Body of pancreas (tissue), 4 donors: ENCODE measurements around the gene CCDC7. TPM values are rescaled to one million over a fixed set of nuclear protein-coding genes. Genes with fewer than 3 reads are reported as not detected.
A peak's percentile ranks its signal among the peaks of the same experiment; 100 is the strongest.

Experiments used
- ATAC-seq: fragments of 150-250 bp; one replicate; pipeline ENCODE4 v1.9.1; 2016
- DNase-seq, 4 donors: peaks; one replicate each; pipeline ENCODE4 v3.0.0-alpha.2; 2019
- H3K27ac ChIP-seq, 4 donors: fragments of 200-600 bp; sonication (generic); 1 replicate in 3 of 4; 2 replicates in 1 of 4; pipeline versions ENCODE4 v1.5.1 to v1.6.1; 2016 to 2019; ENCODE audit warnings: mild to moderate bottlenecking in 1 of 4, mixed read lengths in 1 of 4, moderate library complexity in 1 of 4
- H3K27me3 ChIP-seq, 2 donors: fragments of 200-600 bp; sonication (generic); one replicate each; pipeline ENCODE4 v1.6.0; 2016; ENCODE audit warnings: mild to moderate bottlenecking in 1 of 2
- H3K36me3 ChIP-seq, 2 donors: fragments of 200-600 bp; sonication (generic); replicated peaks in 1 of 2; 2 replicates each; pipeline ENCODE4 v1.5.1; 2016; ENCODE audit warnings: low read depth in 2 of 2; ENCODE audit not compliant: insufficient read depth in 1 of 2
- H3K4me1 ChIP-seq: fragments of 200-600 bp; sonication (generic); one replicate; pipeline ENCODE4 v1.6.0; 2016
- H3K4me3 ChIP-seq, 2 donors: fragments of 200-600 bp; sonication (generic); 1 replicate in 1 of 2; 2 replicates in 1 of 2; pipeline ENCODE4 v1.5.1; 2016 to 2019
- H3K9me3 ChIP-seq, 3 donors: fragments of 200-600 bp; sonication (generic); 1 replicate in 2 of 3; 2 replicates in 1 of 3; pipeline ENCODE4 v1.5.1; 2016
- POLR2A ChIP-seq, 3 donors: fragments of 450-650 bp; IDR thresholded peaks; one replicate each; pipeline ENCODE4 v1.6.1; 2016; ENCODE audit warnings: antibody characterized with exemption in 3 of 3, mild to moderate bottlenecking in 2 of 3
- WGBS, 2 donors: methylation state at CpG; one replicate each; pipeline ENCODE4 v1.1.5; 2017; 5-methylcytosine and 5-hydroxymethylcytosine counted together
- intact Hi-C: fragments of 100-400 bp; cut with DNase I; formaldehyde crosslinking; loops from one replicate; pipeline ENCODE4 v1.15.1; 2023
- total RNA-seq, 2 donors: library from RNA; depleted of rRNA; stranded (reverse); fragments of >200 nt; gene quantifications; one replicate each; pipeline ENCODE4 v1.1.0, GENCODE V29; 2016
- TF ChIP-seq, protein P1 (sequence below), 7 experiments: fragments of 450-650 bp in 4 of 7; fragments of 200-600 bp in 3 of 7; sonication (generic) in 3 of 7; IDR thresholded peaks; one replicate each; pipeline ENCODE4 v1.5.1; 2016 to 2019; ENCODE audit warnings: antibody characterized with exemption in 7 of 7

CCDC7 gene
- total RNA-seq, 2 donors from 2014 or later = 4.3 to 23.6 TPM

DNA sequence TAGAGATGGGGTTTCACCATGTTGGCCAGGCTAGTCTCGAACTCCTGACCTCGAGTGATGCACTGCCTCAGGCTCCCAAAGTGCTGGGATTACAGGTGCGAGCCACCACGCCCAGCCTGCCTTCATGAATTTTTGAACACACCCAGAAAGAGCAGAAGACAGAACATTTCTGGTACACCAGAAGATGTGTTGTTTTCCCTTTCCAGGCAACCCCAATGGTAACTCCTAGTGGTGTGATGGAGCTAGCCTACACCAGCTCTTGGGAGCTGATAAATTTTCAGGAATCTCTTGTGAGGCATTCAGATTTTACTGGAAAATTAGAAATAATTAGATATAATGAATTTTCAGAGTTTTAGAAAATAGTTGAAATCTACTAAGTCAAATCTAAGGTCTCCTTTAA is 904 bp upstream of the CCDC7 start:
- WGBS, 2 donors = 96 to 98% methylated on average over 4 of the region's 4 CpGs
- DNase-seq (no peak), ATAC-seq (no peak)
- Histone ChIP-seq H3K36me3 (no peaks in the 10 kb centered on the region), H3K4me1 (peaks cover 14% of the 10 kb centered on the region), H3K4me3 (no peak overlapping the region), H3K9me3 (no peaks in the 10 kb centered on the region), H3K27me3 (no peaks in the 10 kb centered on the region), H3K27ac (peak overlapping the region in 1 of 4 donors; percentile 97)
- intact Hi-C loops = no loop called here
- TF ChIP-seq POLR2A (IDR thresholded peaks at IDR 0.05) = no peak
- TF ChIP-seq, protein P1, sequence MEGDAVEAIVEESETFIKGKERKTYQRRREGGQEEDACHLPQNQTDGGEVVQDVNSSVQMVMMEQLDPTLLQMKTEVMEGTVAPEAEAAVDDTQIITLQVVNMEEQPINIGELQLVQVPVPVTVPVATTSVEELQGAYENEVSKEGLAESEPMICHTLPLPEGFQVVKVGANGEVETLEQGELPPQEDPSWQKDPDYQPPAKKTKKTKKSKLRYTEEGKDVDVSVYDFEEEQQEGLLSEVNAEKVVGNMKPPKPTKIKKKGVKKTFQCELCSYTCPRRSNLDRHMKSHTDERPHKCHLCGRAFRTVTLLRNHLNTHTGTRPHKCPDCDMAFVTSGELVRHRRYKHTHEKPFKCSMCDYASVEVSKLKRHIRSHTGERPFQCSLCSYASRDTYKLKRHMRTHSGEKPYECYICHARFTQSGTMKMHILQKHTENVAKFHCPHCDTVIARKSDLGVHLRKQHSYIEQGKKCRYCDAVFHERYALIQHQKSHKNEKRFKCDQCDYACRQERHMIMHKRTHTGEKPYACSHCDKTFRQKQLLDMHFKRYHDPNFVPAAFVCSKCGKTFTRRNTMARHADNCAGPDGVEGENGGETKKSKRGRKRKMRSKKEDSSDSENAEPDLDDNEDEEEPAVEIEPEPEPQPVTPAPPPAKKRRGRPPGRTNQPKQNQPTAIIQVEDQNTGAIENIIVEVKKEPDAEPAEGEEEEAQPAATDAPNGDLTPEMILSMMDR (IDR thresholded peaks at IDR 0.05) = no peak

- intact Hi-C loops = no loop called here
- WGBS, 2 donors = 1% methylated on average over 18 of the region's 18 CpGs
- ATAC-seq = peak; percentile 20
- H3K4me1 ChIP-seq = peaks cover 14% of the 10 kb centered on the region
- H3K9me3 ChIP-seq = no peaks in the 10 kb centered on the region
- no peaks in the 10 kb centered on the region for H3K27me3 ChIP-seq
- H3K27ac ChIP-seq = peak overlapping the region; percentile 85 to 97 (median 92)
- H3K4me3 ChIP-seq = peak overlapping the region; percentile 17 to 59
- no peaks in the 10 kb centered on the region for H3K36me3 ChIP-seq
- TF ChIP-seq, protein P1 (IDR thresholded peaks at IDR 0.05) = no peak
- TF ChIP-seq POLR2A (IDR thresholded peaks at IDR 0.05) = no peak
- no peak for DNase-seq
Observed at GRCh38 chr10:32446536-32447406, 831 bp downstream of the CCDC7 start.

GRCh38 chr10:32454148-32454547 is 8.2 kb downstream of the CCDC7 start:
- H3K9me3 ChIP-seq = no peaks in the 10 kb centered on the region
- H3K4me3 ChIP-seq = no peak overlapping the region
- DNase-seq = no peak
- peaks cover 0 to 4% of the 10 kb centered on the region in 2 donors for H3K36me3 ChIP-seq
- no peak for ATAC-seq
- H3K4me1 ChIP-seq = no peaks in the 10 kb centered on the region
- 98 to 100% methylated on average over 4 of the region's 4 CpGs for WGBS, 2 donors
- intact Hi-C loops = loop anchor here (10.0 kb wide), 1 partner anchor 69 kb away; no protein-coding TSS in a partner anchor
- H3K27me3 ChIP-seq = no peaks in the 10 kb centered on the region
- no peak overlapping the region for H3K27ac ChIP-seq
- no peak for TF ChIP-seq POLR2A (IDR thresholded peaks at IDR 0.05)
- TF ChIP-seq, protein P1 (IDR thresholded peaks at IDR 0.05) = no peak

DNA sequence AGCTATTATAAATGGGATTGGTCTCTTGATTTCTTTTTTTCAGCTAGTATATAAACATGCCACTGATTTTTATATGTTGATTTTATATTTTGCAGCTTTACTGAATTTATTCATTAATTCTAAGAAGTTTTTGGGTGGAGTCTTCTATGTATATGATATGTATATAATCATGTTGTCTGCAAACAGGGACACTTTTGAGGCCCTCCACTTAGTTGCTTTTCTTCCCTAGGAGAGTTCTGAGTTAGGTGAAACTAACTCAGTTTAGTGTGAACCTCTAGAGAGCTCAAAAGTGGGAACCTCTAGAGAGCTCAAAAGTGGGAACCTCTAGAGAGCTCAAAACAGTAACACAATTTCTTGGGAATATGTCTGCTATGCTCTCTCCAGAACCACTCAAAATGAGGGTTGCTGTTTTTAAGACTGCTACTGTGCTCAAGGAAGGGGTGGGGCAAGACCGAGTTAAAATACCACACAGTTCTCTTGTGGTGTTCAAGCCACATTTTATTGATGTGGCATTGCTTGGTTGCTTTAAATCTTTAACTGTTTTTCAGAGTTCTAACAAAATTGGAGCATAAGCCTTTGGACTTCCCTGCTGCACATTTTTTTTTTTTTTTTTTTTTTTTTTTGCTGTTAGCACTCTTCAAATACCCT is 13.2 kb downstream of the CCDC7 start:
- TF ChIP-seq POLR2A (IDR thresholded peaks at IDR 0.05) = no peak
- TF ChIP-seq, protein P1 (IDR thresholded peaks at IDR 0.05) = no peak
- WGBS, 2 donors = 86 to 92% methylated on average over 1 of the region's 1 CpG
- no peak overlapping the region for H3K4me3 ChIP-seq
- no peaks in the 10 kb centered on the region for H3K27me3 ChIP-seq
- DNase-seq = no peak
- H3K4me1 ChIP-seq = no peaks in the 10 kb centered on the region
- H3K36me3 ChIP-seq = peaks cover 0 to under 1% of the 10 kb centered on the region in 2 donors
- H3K9me3 ChIP-seq = no peaks in the 10 kb centered on the region
- no peak for ATAC-seq
- no peak overlapping the region for H3K27ac ChIP-seq
- intact Hi-C loops = loop anchor here (10.0 kb wide), 1 partner anchor 74 kb away; no protein-coding TSS in a partner anchor
